IMR-90 (cell line): Measurements from ENCODE around the gene LMAN2L. TPM values are rescaled to one million over a fixed set of nuclear protein-coding genes. Genes with fewer than 3 reads are reported as not detected.

Experiments used
- ATAC-seq: fragments of 200-7000 bp; cut with Tn5 transposase; 2 replicates; pipeline ENCODE4 v1.9.1; 2020; ENCODE audit warnings: low read depth, mild to moderate bottlenecking, moderate library complexity
- BruUV-seq: library from RNA; stranded (reverse); fragments of 400-500 nt; replicated peaks from 2 replicates; lab custom pipeline; 2021; lab: Mats Ljungman, UMichigan
- CTCF ChIA-PET: fragments of 300-600 bp; formaldehyde crosslinking; extraction: SDS; loops from one replicate; lab custom pipeline; 2021; ENCODE audit warnings: antibody characterized with exemption; lab: Yijun Ruan, JAX
- POLR2A ChIA-PET: fragments of 300-600 bp; sonication (Branson Sonifier 250); formaldehyde crosslinking; loops from one replicate; lab custom pipeline; 2022; ENCODE audit warnings: antibody characterized with exemption; ENCODE audit not compliant: unreplicated experiment; lab: Charles Lee
- DNase-seq: peaks from one replicate; pipeline ENCODE4 v3.0.0; 2013
- H2AFZ ChIP-seq: replicated peaks from 2 replicates; pipeline ENCODE3; 2013; ENCODE audit warnings: low read length, mild to moderate bottlenecking; ENCODE audit not compliant: poor library complexity
- H2AK5ac ChIP-seq: 2 replicates; pipeline ENCODE4 v1.6.1; 2013; ENCODE audit warnings: low read depth, low read length, inconsistent platforms
- H2AK9ac ChIP-seq: replicated peaks from 2 replicates; pipeline ENCODE3; 2013; ENCODE audit warnings: mild to moderate bottlenecking, low read depth, low read length, moderate library complexity; ENCODE audit not compliant: poor library complexity
- H2BK120ac ChIP-seq: 2 replicates; pipeline ENCODE4 v1.6.1; 2013; ENCODE audit warnings: low read depth, low read length, inconsistent platforms
- H2BK15ac ChIP-seq: 3 replicates; pipeline ENCODE4 v1.6.1; 2013; ENCODE audit warnings: low read depth, low read length, inconsistent platforms
- H2BK20ac ChIP-seq: 2 replicates; pipeline ENCODE4 v1.6.1; 2013; ENCODE audit warnings: low read depth, mild to moderate bottlenecking, inconsistent platforms, low read length, moderate library complexity
- H2BK5ac ChIP-seq: 2 replicates; pipeline ENCODE4 v1.6.1; 2013; ENCODE audit warnings: mild to moderate bottlenecking, low read depth, low read length, inconsistent platforms; ENCODE audit not compliant: poor library complexity, severe bottlenecking
- H3K14ac ChIP-seq: replicated peaks from 2 replicates; pipeline ENCODE4 v1.6.1; 2013; ENCODE audit warnings: low read depth, low read length, inconsistent platforms
- H3K18ac ChIP-seq: 2 replicates; pipeline ENCODE4 v1.6.1; 2013; ENCODE audit warnings: low read depth, low read length, control low read depth
- H3K23ac ChIP-seq: 2 replicates; pipeline ENCODE4 v1.6.1; 2013; ENCODE audit warnings: low read depth, low read length, inconsistent platforms
- H3K27ac ChIP-seq: 2 replicates; pipeline ENCODE4 v1.5.1; 2013; ENCODE audit warnings: mild to moderate bottlenecking, control low read depth, low read length; ENCODE audit not compliant: insufficient read depth
- H3K27me3 ChIP-seq: 2 replicates; pipeline ENCODE4 v1.6.1; 2013; ENCODE audit warnings: low read length; ENCODE audit not compliant: control insufficient read depth, insufficient read depth
- H3K36me3 ChIP-seq: 2 replicates; pipeline ENCODE4 v1.6.1; 2013; ENCODE audit warnings: low read length, mixed read lengths; ENCODE audit not compliant: control insufficient read depth, insufficient read depth
- H3K4ac ChIP-seq: 2 replicates; pipeline ENCODE4 v1.6.1; 2013; ENCODE audit warnings: low read depth, low read length, inconsistent platforms
- H3K4me1 ChIP-seq: 2 replicates; pipeline ENCODE4 v1.6.1; 2013; ENCODE audit warnings: low read length, mixed read lengths; ENCODE audit not compliant: control insufficient read depth, insufficient read depth
- H3K4me2 ChIP-seq: 2 replicates; pipeline ENCODE4 v1.6.1; 2013; ENCODE audit warnings: low read depth, mild to moderate bottlenecking, control low read depth, low read length, moderate library complexity
- H3K4me3 ChIP-seq: 2 replicates; pipeline ENCODE4 v1.5.1; 2013; ENCODE audit warnings: low read depth, mild to moderate bottlenecking, control low read depth, low read length, moderate library complexity; ENCODE audit not compliant: insufficient read depth
- H3K56ac ChIP-seq: 2 replicates; pipeline ENCODE4 v1.6.1; 2013; ENCODE audit warnings: low read length, inconsistent platforms; ENCODE audit not compliant: insufficient read depth; ENCODE audit errors: extremely low read depth
- H3K79me1 ChIP-seq, 2 experiments: 2 replicates each; pipeline ENCODE4 v1.6.1; 2013; ENCODE audit warnings: low read length in 2 of 2, inconsistent platforms in 1 of 2, low read depth in 1 of 2
- H3K9ac ChIP-seq: 2 replicates; pipeline ENCODE4 v1.6.1; 2013; ENCODE audit warnings: low read depth, low read length, control low read depth
- H3K9me1 ChIP-seq: 2 replicates; pipeline ENCODE4 v1.6.1; 2013; ENCODE audit warnings: low read length, inconsistent platforms; ENCODE audit not compliant: insufficient read depth
- H3K9me3 ChIP-seq: 2 replicates; pipeline ENCODE4 v1.6.1; 2013; ENCODE audit warnings: low read length; ENCODE audit not compliant: control insufficient read depth, insufficient read depth
- H4K20me1 ChIP-seq: 2 replicates; pipeline ENCODE4 v1.6.1; 2013; ENCODE audit warnings: low read length, inconsistent platforms; ENCODE audit not compliant: insufficient read depth
- H4K5ac ChIP-seq: 2 replicates; pipeline ENCODE4 v1.6.1; 2013; ENCODE audit warnings: mild to moderate bottlenecking, low read depth, low read length, control low read depth
- H4K8ac ChIP-seq, 2 experiments: 2 replicates each; pipeline ENCODE4 v1.6.1; 2013; ENCODE audit warnings: low read depth in 2 of 2, low read length in 2 of 2, control low read depth in 1 of 2, inconsistent platforms in 1 of 2
- H4K91ac ChIP-seq: 2 replicates; pipeline ENCODE4 v1.6.1; 2013; ENCODE audit warnings: low read depth, low read length, inconsistent platforms; ENCODE audit not compliant: insufficient read depth
- BHLHE40 ChIP-seq: fragments of 150-350 bp; IDR thresholded peaks from 2 replicates; pipeline ENCODE4 v1.6.1; 2016; ENCODE audit warnings: mild to moderate bottlenecking, low read depth, low read length
- CEBPB ChIP-seq: IDR thresholded peaks from 2 replicates; pipeline ENCODE4 v1.6.1; 2012; ENCODE audit warnings: low read depth, low read length, improper control_type of control experiment
- CHD1 ChIP-seq: IDR thresholded peaks from 2 replicates; pipeline ENCODE4 v1.6.1; 2012; ENCODE audit warnings: low read depth, low read length, improper control_type of control experiment
- CTCF ChIP-seq: conservative IDR thresholded peaks from 2 replicates; pipeline ENCODE4 v1.5.1; 2012; ENCODE audit warnings: mild to moderate bottlenecking, low read depth, low read length, improper control_type of control experiment
- ELK1 ChIP-seq: fragments of 150-350 bp; IDR thresholded peaks from 2 replicates; pipeline ENCODE4 v1.6.1; 2016; ENCODE audit warnings: low read depth, mild to moderate bottlenecking, low read length, moderate library complexity, borderline replicate concordance
- FOS ChIP-seq: fragments of 150-350 bp; IDR thresholded peaks from 2 replicates; pipeline ENCODE4 v1.6.1; 2016; ENCODE audit warnings: low read depth, low read length
- MAFK ChIP-seq: IDR thresholded peaks from 2 replicates; pipeline ENCODE4 v1.6.1; 2012; ENCODE audit warnings: low read depth, low read length, improper control_type of control experiment
- MAZ ChIP-seq: IDR thresholded peaks from 2 replicates; pipeline ENCODE4 v1.6.1; 2012; ENCODE audit warnings: low read depth, mild to moderate bottlenecking, low read length, improper control_type of control experiment, moderate library complexity, borderline replicate concordance
- MXI1 ChIP-seq: IDR thresholded peaks from 2 replicates; pipeline ENCODE4 v1.6.1; 2012; ENCODE audit warnings: low read depth, mild to moderate bottlenecking, low read length, moderate library complexity, borderline replicate concordance
- NFE2L2 ChIP-seq: fragments of 150-350 bp; IDR thresholded peaks from 2 replicates; pipeline ENCODE4 v1.6.1; 2016; ENCODE audit warnings: low read depth, mild to moderate bottlenecking, low read length
- POLR2A ChIP-seq: IDR thresholded peaks from 2 replicates; pipeline ENCODE4 v1.6.1; 2012; ENCODE audit warnings: mild to moderate bottlenecking, low read depth, low read length
- RAD21 ChIP-seq: IDR thresholded peaks from 2 replicates; pipeline ENCODE4 v1.6.1; 2012; ENCODE audit warnings: low read length, improper control_type of control experiment
- RCOR1 ChIP-seq: IDR thresholded peaks from 2 replicates; pipeline ENCODE4 v1.6.1; 2012; ENCODE audit warnings: mild to moderate bottlenecking, low read length, improper control_type of control experiment; ENCODE audit not compliant: insufficient replicate concordance
- RFX5 ChIP-seq: IDR thresholded peaks from 2 replicates; pipeline ENCODE4 v1.8.0; 2012; ENCODE audit warnings: low read depth, mild to moderate bottlenecking, low read length, moderate library complexity
- SMC3 ChIP-seq: fragments of 150-350 bp; IDR thresholded peaks from 2 replicates; pipeline ENCODE4 v1.6.1; 2016; ENCODE audit warnings: low read depth, mild to moderate bottlenecking, antibody characterized with exemption, low read length, moderate library complexity
- USF2 ChIP-seq: fragments of 150-350 bp; IDR thresholded peaks from 2 replicates; pipeline ENCODE4 v1.6.1; 2017; ENCODE audit warnings: mild to moderate bottlenecking, antibody characterized with exemption, low read length, low read depth
- WGBS, 2 experiments: methylation state at CpG; one replicate each; pipeline versions ENCODE4 v1.1.5 to v1.1.7; 2013; ENCODE audit warnings: missing lambda C conversion rate in 2 of 2; ENCODE audit not compliant: insufficient read length in 1 of 2; ENCODE audit errors: extremely low coverage in 2 of 2; 5-methylcytosine and 5-hydroxymethylcytosine counted together
- dilution Hi-C: fragments of 300-500 bp; cut with HindIII; formaldehyde crosslinking; loops from one replicate; pipeline ENCODE4 v1.14.3; 2018; ENCODE audit warnings: low sequenced_read_pairs; ENCODE audit not compliant: unreplicated experiment
- in situ Hi-C: fragments of 300-500 bp; cut with MboI; formaldehyde crosslinking; loops from 3 replicates; pipeline ENCODE4 v1.14.3; 2019; ENCODE audit warnings: low sequenced_read_pairs, inconsistent platforms, mixed read lengths
- intact Hi-C: fragments of 100-400 bp; cut with micrococcal nuclease; formaldehyde crosslinking; loops from 2 replicates; pipeline ENCODE4 v1.10.0; 2022
- polyA plus RNA-seq, 3 experiments: library from polyadenylated mRNA; depleted of rRNA; stranded (reverse); fragments of >200 nt; gene quantifications; 2 replicates each; pipeline ENCODE4 v1.2.3, GENCODE V29; 2012; ENCODE audit warnings: low replicate concordance in 1 of 3
- total RNA-seq: library from RNA; depleted of rRNA; stranded (reverse); fragments of >200 nt; gene quantifications from 2 replicates; pipeline ENCODE4 v1.2.3, GENCODE V29; 2012

Gene LMAN2L
- total and polyA plus RNA-seq, 2 of the 4 experiments (the other 2 are of a cell fraction) = 22.5 to 22.9 TPM

- H3K27me3 ChIP-seq = no peaks in the 10 kb centered on the region
- H3K9ac ChIP-seq = no peak overlapping the region
- no peaks in the 10 kb centered on the region for H3K9me3 ChIP-seq
- CTCF ChIA-PET = no interaction called here
- H3K79me1 ChIP-seq = peaks cover 31 to 41% of the 10 kb centered on the region in 2 experiments
- H3K4me2 ChIP-seq = no peak overlapping the region
- BruUV-seq = no TSS peak
- DNase-seq (no peak), ATAC-seq (no peak)
- no peaks in the 10 kb centered on the region; the same call in 1 of the 2 replicates for H3K9me1 ChIP-seq
- H3K4me3 ChIP-seq = no peak overlapping the region
- no peak overlapping the region for H3K14ac ChIP-seq
- H3K27ac ChIP-seq = no peak overlapping the region
- no CpG with 5 or more reads among the region's 2 CpGs for WGBS, 2 experiments
- no peak overlapping the region for H2BK5ac ChIP-seq
- intact Hi-C loops = no loop called here
- dilution Hi-C loops = no loop called here
- H2AK9ac ChIP-seq = no peak overlapping the region
- H4K5ac ChIP-seq = no peak overlapping the region
- peaks cover 14% of the 10 kb centered on the region for H3K36me3 ChIP-seq
- H2AK5ac ChIP-seq = no peak overlapping the region
- no peak overlapping the region for H2BK15ac ChIP-seq
- H2BK120ac ChIP-seq = no peak overlapping the region
- no peaks in the 10 kb centered on the region for H4K20me1 ChIP-seq
- TF ChIP-seq RFX5 (no peak), CHD1 (no peak), CEBPB (no peak), SMC3 (no peak), CTCF (no peak), RAD21 (no peak), USF2 (no peak), BHLHE40 (no peak), FOS (no peak), MAZ (no peak), RCOR1 (no peak), NFE2L2 (no peak), MAFK (no peak), MXI1 (no peak), ELK1 (no peak), POLR2A (no peak)
- H3K4ac ChIP-seq = no peak overlapping the region
- no peak overlapping the region for H3K56ac ChIP-seq
- no peak overlapping the region for H4K8ac ChIP-seq
- H3K4me1 ChIP-seq = peaks cover 2% of the 10 kb centered on the region
- H3K23ac ChIP-seq = no peak overlapping the region
- POLR2A ChIA-PET = no interaction called here
- in situ Hi-C loops = no loop called here
- no peak overlapping the region for H2BK20ac ChIP-seq
- no peak overlapping the region for H3K18ac ChIP-seq
- no peak overlapping the region for H4K91ac ChIP-seq
- no peak overlapping the region for H2AFZ ChIP-seq
Observed at GRCh38 chr2:96737831-96738230, 2.0 kb downstream of the LMAN2L start.
